ENCODE results near the gene TAF15.

TAF15 gene

DNA sequence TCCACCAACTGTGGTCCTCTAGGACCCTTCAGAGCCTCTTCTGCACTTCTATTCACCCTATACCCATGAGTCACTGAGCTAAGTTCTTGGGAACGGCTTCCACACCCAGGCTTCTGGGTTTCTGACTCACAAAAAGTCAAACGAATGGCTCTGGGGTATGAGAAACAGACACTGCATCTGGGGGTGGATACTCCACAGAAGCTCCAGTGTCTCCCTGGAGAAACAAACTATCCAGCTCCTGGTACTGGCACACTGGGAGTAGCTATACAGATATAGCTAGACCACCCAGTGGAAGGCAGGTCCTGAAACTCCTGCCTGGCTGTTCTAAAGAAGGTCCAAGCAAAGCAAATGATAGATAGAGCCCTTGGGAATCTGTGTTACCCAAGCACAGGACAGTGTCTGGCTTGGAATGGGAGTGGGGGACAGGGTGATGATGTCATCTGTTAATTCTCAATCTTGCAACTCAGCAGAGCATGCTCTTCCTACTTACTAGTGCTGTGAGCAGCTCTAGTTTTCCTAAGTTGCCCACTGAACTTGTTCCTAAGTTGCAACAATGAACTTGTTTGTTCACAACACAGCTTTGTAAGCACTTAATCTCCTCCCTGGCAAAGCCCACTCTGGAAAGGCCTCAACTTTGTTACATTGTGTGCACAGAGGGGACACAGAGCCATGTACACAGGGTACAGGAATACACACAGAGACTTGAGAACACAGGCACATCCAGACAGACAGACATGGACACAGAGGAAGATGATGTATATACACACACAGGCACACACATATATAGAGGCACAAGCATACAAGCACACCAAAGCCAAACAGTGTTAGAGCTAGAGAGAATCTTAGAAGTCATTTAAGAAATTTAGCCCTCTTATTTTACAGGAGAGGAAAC is 20.6 kb upstream of the TAF15 start:
- no peak for DNase-seq

DNA sequence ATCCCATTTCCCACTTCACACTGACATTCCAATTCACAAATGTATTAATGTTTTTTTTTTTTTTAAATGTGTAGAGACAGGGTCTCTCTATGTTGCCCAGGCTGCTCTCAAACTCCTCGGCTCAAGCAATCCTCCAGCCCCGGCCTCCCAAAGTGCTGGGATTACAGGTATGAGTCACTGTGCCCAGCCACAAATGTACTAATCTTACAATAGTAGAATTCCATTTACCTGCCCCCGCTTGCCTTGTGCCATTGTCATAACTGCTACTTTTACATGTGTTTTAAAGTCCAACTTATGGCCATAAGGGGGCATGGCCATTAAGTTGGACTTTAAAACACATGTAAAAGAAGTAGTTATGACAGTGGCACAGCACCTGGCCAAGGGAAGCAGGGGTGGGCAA is 18.4 kb upstream of the TAF15 start:
- no peak for DNase-seq

DNA sequence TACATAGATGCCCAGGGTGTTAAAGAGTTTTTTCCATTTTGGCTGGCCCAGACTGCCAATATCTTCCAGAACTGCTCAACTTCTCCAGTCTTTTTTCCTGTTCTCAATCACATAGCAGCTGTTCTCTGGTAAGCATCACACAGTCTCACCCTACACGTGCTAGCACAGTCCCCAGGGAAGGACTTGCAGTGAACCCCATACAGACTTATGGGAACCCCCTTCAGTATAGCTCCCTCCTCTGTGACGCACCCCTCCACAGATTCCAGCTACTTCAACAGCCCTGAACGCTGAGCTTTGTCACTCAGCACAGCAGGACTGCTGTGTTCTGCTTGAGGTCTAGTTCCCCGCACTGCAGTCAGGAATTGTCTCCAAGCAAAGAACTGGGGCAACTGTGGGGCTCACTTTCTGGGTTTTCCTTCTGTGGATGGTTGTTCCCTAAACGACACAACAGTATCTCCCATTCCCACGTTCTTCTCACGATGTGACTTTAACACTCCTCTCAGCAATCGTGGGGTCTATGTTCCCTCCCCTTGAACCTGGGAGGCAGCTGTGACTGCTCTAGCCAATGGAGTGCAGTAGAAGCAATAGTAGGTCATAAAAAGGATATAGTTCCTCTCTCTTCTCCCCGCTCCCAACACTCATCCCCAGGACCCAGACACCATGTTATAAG is 17.5 kb upstream of the TAF15 start:
- DNase-seq, result no peak

DNA sequence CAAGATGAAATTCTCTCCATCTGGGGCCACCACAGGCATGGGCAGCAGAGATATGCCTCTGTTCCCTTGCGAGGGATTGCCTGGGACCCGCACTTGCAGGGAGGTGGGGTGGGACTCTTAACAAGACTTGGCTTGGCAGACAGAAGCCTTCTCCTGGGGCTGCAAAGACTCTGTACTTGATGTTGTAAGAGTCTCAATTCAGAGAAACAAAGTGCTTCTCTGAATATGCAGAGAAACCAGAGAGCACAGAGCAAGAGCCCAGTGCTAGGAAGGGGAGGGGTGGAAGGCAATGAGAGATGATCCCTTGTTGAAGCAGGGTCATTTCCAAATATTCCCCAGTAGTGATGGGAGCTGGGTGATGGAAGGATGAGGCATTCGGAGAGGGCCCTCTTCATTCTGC is 16.0 kb upstream of the TAF15 start:
- DNase-seq, result no peak

DNA sequence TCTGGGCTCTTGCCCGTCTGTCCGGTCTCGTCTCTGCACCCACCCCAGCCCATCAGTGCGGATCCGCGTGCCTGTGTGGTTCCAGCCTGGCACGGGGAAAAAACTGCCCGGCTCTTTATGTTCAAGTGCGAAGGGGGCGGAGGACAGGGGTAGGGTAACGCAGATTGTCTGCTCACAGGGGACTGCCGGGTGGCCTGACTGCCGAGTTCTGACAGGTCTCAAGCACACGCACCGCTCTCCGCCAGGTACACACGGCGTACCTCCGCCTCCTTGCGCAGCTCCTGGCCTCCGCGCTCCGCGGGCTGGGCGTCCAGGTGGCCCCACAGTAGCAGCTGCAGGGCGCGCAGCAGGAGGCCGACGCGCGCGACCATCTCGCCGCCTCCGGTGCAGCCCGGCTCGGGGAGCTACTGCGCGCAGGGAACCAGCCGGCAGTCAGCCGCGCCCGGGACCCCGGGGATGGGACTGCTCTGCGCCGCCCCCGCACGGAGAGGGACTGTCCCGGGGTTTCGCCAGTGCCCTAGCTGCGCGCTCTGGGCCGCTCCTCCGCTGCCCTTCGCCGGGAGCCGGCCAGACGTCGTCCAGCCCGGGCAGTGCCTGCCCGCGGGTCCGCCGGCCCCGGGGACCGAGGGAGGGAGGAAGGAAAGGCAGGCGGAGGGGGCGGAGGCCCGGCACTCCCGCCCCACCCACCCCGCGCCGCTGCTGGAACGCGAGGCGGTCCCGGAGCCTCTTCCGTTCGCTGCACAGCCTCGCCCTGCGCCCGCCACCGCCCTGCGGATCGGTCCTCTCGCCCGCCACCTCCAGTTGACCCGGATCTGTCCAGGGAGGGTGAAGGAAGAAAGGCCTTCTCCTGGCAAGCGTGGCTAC is 14.0 kb upstream of the TAF15 start, which contains the start of gene MMP28:
TSS of gene MMP28 (minus strand) at position 635 of the 864 bp plus-strand sequence. CDS start at position 371, 264 bp downstream.
- DNase-seq, result no peak

DNA sequence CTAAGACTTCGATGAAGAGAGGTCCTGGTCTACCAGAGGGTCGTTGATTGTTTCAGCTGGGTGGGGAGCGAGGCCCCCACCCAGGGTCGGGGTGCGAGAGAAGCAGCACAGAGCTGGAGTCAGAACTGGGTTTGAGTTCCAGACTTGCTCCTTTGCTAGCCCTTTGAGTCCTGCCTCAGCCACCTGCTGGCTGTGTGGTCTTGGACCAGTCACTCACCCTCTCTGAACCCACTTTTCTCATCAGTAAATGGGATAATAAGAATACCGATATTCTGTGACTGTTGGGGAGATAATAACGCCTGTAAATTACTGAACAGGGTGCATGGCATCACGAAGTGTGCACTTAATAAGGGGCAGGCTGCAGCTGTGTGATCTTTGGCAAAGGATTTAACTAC is 13.4 kb upstream of the TAF15 start:
- DNase-seq, result no peak

DNA sequence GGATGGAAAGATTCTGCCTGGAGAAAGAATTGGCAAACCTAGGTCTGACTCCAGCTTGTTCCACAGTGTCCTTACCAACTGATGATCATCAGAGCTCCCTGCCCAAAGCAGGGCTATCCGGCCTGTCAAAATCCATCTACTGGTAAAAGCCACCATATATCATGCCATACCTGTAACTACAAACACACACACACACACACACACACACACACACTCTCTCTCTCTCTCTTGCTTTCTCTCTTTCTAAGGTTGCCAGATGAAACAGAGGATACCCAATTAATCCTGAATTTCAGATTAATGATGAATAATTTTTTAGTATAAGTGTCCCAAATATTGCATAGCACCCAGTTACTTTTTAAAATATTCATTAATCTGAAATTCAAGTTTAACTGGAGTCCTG is 12.3 kb upstream of the TAF15 start:
- DNase-seq, result no peak

DNA sequence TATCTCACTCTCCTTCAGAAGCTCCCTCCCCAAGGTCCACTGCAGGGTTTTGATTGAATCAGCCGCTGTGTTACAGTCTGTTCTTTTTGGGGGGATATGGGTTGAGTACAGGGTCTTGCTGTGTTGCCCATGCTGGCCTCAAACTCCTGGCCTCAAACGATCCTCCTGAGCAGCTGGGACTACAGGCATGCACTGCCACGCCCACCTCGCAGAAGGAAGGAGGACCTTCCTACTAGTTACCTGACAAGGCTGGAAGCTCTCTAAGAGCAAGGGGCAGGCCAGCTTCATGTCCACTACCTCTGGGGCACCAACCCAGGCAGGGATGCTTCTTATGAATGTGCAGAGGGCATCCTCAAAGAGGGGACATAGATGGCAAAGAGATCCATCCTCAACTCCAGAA is 11.9 kb upstream of the TAF15 start:
- no peak for DNase-seq

DNA sequence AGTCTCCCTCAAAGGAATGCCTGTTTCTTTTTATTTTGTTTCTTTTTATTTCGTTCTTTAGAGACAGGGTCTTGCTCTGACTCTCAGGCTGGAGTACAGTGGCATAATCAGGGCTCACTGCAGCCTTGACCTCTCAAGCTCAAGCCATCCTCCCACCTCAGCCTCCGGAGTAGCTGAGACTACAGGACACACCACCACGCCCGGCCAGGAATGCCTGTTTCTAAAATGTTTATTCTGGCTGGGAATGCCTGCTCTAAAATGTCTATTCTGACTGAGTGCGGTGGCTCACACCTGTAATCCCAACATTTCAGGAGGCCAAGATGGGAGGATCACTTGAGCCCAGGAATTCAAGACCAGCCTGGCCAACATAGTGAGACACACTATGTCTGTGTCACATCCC is 11.4 kb upstream of the TAF15 start:
- no peak for DNase-seq

DNA sequence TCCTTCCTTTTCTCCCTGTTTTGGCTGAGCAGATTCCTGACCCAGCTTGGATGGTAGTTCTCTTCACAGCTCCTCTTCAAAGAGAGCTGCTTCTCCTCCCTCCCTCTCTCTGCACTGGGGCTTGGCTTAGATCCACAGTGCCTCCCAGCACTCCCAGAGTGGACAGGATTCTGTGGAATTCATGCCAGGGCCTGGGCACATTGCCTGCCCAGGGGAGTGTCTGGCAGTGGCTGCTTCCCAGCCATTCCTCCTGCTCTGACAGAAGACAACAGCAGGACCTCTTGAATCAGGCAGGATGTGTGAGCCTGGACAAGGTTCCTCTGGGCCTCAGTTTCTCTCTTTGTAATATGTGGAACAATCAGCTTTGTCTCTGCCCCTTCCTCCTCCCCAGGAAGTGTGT is 9.3 kb upstream of the TAF15 start:
- peak; percentile 68 for DNase-seq

DNA sequence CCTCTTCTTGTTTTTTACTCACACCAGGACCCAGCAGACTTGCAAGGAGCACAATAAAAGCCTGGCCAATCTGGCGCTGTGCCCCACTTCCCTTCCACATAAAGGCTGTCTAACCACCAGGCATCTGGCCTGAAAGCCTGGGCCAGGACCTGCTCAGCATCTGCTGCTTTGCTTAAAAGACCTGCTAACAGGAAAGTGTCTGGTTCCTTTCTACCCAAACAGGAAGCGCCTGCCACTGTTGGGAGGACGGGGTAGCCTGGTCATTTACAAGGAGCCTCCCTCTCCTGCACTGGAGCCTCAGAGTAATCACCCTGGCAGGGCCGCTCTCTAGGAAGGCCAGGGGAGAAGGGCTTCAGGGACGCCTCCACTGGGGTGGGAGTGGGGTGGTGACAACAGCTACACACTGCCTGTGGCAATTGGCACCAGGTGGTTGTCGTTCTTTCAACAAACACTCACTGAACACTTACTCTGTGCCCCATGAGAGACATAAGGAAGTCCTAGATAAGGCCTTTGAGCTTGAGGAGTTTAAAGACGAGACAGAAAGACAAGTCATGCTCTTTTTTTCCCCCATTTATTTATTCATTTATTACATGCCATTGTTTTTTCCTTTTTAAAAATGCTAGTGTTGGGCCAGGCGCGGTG is 7.6 kb upstream of the TAF15 start:
- peak; percentile 73 for DNase-seq

DNA sequence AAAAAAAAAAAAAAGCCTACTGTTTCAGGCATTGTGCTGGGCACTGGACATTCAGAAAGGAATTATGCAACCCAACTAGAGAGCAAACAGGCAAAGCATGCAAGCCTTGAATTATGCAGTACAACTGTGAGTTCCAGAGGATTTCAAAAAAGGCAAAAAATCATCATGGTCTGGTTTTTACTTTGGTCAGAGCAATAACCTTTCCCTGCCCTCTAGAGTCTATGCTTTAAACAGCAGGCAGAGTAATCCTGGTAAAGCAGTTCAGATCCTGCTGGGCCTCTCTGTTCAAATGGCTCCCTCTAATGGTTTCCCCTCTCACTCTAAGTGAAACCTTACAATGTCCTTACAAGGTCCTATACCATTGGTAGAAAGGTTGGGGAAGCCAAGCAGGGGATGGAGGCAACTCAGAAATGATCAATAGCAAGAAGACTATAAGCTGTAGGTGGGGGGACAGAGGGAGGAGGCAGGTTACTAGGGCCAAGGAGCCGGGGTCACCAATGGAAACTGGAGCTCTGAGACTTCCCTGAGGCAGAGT is 4.6 kb upstream of the TAF15 start:
- peak; percentile 62 for DNase-seq

DNA sequence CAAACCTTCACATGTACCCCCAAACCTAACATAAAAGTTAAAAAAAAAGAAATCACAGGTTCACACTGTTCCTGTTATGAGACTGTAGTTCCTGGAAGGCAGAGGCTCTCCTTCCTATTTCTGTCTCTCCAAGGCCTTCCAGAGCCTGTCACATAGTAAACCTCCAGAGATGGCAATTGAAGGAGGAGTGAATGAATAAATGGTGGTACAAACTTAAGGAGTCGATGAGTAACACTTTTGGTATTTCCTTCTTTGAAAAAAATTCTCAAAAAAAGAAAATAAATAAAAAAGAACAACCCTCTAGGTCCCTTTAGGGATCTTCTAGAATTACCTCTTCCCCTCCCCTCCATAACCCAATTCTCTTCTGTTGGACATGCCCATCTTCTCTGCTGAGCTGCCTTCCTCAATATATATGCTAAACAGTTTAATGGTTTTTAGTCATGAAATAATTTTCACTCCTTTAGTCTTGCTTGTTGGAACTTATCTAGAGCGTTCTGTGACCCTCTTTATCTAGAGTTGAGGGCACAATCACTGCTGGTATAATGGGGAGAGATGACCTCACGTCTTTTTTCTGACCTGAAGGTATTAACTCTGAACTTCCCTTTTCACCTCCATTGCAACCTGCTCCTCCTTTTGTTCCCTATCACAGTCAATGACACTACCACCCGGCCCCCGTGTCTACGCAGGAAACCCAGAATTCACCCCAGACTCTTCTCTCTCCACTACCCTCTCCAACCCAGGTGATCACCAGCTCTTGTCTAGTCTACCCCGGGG is 1.7 kb upstream of the TAF15 start:
- DNase-seq, result no peak

DNA sequence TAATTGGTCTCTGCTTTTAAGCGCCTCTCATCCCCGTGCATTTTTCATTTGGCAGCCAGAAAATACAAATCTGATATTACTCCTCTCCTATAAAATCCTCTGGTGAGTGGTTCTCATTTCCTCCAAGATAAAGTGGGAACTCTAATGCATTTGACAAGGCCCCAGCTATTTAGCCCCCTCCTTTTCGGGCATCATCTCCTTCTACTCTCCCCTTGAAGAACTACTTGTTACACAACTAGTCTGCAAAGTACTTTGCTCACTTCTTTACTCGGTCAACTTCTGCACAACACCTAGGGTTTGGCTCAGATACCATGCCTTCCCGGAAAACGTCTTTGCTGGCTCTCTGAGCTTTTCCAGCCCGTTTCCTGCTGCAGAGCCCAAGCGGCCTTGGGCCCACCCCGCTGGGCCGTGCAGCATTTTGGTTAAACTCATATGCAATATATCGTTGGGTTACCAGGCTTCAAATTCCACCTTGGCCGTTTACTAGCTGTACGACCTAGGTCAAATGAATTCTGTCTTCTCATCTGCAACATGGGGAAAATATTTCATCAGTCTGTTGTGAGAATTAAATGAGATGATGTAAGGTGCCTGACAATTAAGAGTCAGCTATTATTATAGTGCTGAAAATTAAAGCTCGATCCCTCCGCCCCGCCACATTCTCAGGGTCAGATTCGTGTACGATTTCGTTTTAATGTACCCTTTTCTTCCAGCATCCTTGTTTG is 883 bp upstream of the TAF15 start:
- DNase-seq, result no peak

DNA sequence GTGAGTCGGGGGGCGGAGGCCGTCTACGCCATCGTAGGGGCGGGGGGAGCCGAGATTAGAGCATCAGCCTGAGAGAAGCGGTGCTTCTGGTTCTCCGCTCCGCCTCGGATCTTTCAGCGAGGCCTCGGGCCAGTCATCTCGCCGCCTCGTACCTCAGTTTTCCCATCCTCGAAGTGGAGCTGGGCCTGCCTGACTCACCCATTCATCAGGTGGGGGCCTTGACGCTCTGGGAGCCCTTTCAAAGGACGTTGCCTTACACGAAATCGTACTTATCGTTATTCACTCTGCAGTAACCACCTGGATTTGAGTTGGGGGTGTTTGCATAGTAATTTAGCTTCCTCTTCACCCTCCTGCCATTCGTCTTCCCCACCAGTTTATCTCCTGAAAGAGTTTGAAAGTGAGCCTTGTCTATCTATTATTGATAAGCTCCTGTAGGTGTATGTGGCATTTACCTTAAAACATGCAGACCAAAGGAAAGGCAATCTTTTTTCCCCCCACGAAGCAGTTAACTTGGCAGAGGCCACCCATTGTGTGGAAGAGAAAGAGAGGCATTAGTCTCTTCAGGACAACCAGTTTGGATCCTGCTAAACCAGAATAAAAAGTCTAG is 674 bp downstream of the TAF15 start:
- peak; percentile 14 for DNase-seq

DNA sequence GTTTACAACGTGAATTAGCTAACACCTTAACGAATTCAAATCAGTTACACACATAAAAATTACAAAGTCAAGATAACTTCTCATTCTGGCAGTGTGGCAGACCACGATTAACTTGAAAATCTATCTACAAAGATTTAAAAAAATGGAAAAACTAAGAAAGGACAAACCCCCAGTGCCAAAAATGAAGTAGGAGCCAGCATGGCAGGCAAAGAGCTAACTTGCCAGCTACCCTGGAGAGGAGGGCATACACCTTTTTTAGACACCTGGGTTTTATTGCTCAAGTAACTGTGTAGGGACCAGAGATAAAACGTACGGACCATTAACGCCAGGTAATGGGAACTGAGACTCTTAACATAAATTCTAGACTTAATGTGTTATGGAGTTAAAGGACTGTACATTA is 2.5 kb downstream of the TAF15 start:
- DNase-seq, result no peak

DNA sequence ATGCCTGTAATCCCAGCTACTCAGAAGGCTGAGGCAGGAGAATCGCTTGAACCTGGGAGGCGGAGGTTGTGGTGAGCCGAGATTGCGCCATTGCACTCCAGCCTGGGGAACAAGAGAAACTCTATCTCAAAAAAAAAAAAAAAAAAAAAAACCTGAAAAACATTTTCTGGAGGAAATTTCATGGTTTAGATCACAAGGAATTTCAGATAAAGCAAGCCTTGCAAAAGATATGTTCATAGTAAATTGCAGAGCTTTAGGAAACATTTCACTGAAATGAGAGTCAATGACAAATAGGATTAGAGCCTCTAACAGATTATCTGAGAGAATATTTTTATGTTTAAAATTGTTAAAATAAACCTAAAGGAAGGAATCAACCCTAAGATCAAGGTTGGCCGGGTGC is 3.2 kb downstream of the TAF15 start:
- DNase-seq, result no peak

DNA sequence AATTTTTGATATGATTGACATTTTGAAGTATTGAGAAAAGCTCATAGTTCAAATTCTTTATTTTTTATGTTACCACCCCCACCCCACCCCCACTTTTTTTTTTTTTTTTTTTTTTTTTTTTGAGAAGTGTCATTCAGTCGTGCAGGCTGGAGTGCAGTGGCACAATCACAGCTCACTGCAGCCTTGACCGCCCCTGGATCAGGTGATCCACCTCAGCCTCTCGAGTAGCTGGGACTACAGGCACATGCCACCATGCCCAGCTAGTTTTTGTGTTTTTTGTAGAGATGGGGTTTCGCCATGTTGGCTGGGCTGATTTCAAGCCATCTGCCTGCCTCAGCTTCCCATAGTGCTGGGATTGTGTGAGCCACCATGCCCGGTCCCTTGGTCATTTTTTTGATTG is 7.4 kb downstream of the TAF15 start:
- DNase-seq, result no peak

DNA sequence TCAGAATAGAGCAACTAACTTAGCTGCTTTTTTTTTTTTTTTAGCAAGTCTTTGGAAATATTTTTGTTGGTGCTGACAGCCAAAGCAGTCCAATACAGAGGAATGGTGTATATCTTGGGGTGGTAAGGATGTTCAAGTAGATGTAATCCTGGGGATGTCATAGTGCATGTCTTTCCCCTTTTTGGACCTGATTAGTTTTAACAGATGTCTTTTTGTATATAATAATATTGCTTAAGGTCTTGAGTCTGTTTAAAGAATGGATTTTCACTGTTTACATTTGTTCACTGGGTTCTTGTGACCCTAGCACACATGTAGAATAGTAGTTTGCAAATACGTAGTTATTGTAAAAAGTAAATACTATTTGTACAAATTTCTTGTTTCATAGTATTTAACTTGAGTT is 7.9 kb downstream of the TAF15 start:
- DNase-seq, result no peak

DNA sequence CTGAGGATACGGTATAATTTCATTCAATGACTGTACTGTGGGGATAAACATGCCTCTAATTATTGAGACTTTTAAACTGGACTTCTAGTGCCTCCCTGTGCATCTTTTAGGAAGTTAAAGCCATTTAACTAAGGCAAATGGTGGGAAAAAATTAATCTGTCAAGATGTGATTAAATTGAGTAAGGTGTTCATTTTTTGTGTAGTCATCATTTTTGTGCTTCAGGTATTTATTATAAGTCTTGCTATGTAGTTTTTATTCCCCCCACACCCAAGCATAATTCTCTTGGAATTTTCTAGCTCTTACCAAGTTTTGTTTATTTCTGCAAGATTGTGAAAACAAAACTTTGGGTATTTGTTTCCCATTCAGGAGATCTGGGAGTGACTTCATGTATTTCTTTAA is 10.2 kb downstream of the TAF15 start:
- DNase-seq, result no peak

DNA sequence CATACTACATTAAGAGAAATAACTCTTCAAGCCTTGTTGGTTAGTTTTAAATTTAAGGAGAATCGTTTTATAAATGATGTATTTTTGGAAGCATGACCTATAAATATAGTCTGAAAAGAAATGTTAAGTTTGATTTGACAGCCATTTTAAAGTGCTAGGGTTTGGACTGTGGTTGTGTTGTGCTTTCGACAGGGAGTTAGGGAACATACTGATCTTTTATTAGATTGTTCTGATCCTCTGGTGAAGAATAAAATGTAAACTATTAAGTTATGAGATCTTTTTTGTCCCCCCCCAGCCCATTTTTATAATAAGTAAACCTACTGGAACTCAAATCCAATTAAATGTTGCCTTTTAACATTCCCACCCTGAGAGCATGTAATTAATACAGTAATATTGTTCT is 12.0 kb downstream of the TAF15 start:
- no peak for DNase-seq
